A673 (cell line): ENCODE data around the gene M1AP. TPM values are rescaled to one million over a fixed set of nuclear protein-coding genes. Genes with fewer than 3 reads are reported as not detected.
"Not testable (repeated sequence)": the region's sequence is repeated elsewhere in the genome, so short reads cannot be mapped to it uniquely, and the experiment has no call there.

Experiments used
- BruUV-seq: library from RNA; stranded (reverse); fragments of 400-500 nt; replicated peaks from 2 replicates; lab custom pipeline; 2021; lab: Mats Ljungman, UMichigan
- CTCF ChIA-PET: fragments of 300-600 bp; sonication (Branson Sonifier 250); formaldehyde crosslinking; loops from one replicate; lab custom pipeline; 2022; ENCODE audit warnings: antibody characterized with exemption; lab: Charles Lee
- POLR2A ChIA-PET: fragments of 300-600 bp; sonication (Branson Sonifier 250); formaldehyde crosslinking; loops from one replicate; lab custom pipeline; 2022; ENCODE audit warnings: antibody characterized with exemption; ENCODE audit not compliant: low non-redundant PET; lab: Charles Lee
- DNase-seq: peaks from one replicate; pipeline ENCODE4 v3.0.0-alpha.2; 2015; ENCODE audit warnings: low spot score
- H3K27ac ChIP-seq: fragments of 200-600 bp; sonication (generic); 2 replicates; pipeline ENCODE4 v1.5.1; 2016; ENCODE audit warnings: mixed run types, low read depth, mild to moderate bottlenecking, mixed read lengths, antibody characterized with exemption, low read length; ENCODE audit not compliant: poor library complexity, severe bottlenecking
- H3K27me3 ChIP-seq: fragments of 200-600 bp; sonication (generic); replicated peaks from 2 replicates; pipeline ENCODE4 v1.6.1; 2017; ENCODE audit warnings: mixed run types, low read depth, mild to moderate bottlenecking, mixed read lengths, antibody characterized with exemption, low read length; ENCODE audit not compliant: insufficient read depth, poor library complexity
- H3K36me3 ChIP-seq: fragments of 200-600 bp; sonication (generic); 2 replicates; pipeline ENCODE4 v1.6.1; 2016; ENCODE audit warnings: mixed run types, mild to moderate bottlenecking, mixed read lengths, antibody characterized with exemption, low read length; ENCODE audit not compliant: insufficient read depth, poor library complexity, severe bottlenecking
- H3K4me1 ChIP-seq: fragments of 200-600 bp; sonication (generic); 2 replicates; pipeline ENCODE4 v1.6.1; 2017; ENCODE audit warnings: mixed run types, mild to moderate bottlenecking, mixed read lengths, antibody characterized with exemption, low read length; ENCODE audit not compliant: insufficient read depth, poor library complexity, severe bottlenecking
- H3K4me3 ChIP-seq: fragments of 200-600 bp; sonication (generic); 2 replicates; pipeline ENCODE4 v1.5.1; 2016; ENCODE audit warnings: low read depth, mixed run types, mild to moderate bottlenecking, mixed read lengths, low read length; ENCODE audit not compliant: poor library complexity, severe bottlenecking
- H3K9me3 ChIP-seq: fragments of 200-600 bp; sonication (generic); 2 replicates; pipeline ENCODE4 v1.6.1; 2016; ENCODE audit warnings: mixed run types, low read depth, mild to moderate bottlenecking, mixed read lengths, antibody characterized with exemption, low read length; ENCODE audit not compliant: poor library complexity, severe bottlenecking
- EZH2 ChIP-seq: fragments of 200-600 bp; sonication (generic); IDR thresholded peaks from 2 replicates; pipeline ENCODE4 v1.6.1; 2017; ENCODE audit warnings: borderline replicate concordance, low read depth, mild to moderate bottlenecking, mixed read lengths, antibody characterized with exemption, low read length; ENCODE audit not compliant: poor library complexity, severe bottlenecking
- intact Hi-C: fragments of 100-400 bp; cut with micrococcal nuclease; formaldehyde crosslinking; loops from one replicate; pipeline ENCODE4 v1.10.0; 2022; ENCODE audit not compliant: unreplicated experiment
- total RNA-seq: library from RNA; stranded (reverse); gene quantifications from 2 replicates; pipeline ENCODE4 v1.2.3, GENCODE V29; 2021
- TF ChIP-seq, protein P1 (sequence below): fragments of 300-800, 200-600 bp; sonication (generic); conservative IDR thresholded peaks from 2 replicates; pipeline ENCODE4 v1.5.1; 2017; ENCODE audit warnings: low read depth, mild to moderate bottlenecking, antibody characterized with exemption, low read length, moderate library complexity, mixed read lengths

Gene M1AP
- total RNA-seq, 1 experiment from 2014 or later: not detected

DNA sequence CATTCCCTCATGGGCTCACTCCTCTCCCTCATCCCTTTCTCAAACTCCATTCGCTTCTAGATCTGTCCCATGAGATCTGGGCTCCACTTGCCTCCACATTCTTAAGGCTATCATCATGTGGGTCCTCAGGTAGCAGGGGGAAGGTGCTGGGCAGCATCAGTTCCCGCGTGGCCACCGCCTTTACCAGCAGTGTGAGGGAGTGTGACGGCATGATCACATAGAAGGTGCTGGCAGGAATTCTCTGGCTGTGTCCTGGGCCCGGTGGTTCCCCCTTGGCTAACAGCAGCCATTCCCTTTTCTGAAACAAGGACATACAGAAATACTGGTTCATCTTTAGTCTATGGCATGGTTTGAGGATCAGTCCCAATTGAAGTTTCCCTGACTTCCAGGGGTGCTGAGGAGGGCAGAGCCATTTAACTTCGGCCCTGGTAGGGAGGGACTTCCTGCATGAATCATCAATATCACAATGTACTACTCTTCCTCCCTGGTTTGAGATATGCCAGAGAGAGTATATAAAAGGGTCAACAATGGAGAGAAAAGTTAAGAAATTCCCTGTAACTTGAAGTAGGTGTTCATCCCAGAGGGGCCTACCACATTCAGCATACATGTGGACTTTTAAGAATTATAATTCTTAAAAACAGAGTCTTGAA lies 85.9 kb downstream of the M1AP start:
- H3K36me3 ChIP-seq: no peaks in the 10 kb centered on the region
- no peak overlapping the region for H3K27ac ChIP-seq
- intact Hi-C loops: no loop called here
- TF ChIP-seq, protein P1, sequence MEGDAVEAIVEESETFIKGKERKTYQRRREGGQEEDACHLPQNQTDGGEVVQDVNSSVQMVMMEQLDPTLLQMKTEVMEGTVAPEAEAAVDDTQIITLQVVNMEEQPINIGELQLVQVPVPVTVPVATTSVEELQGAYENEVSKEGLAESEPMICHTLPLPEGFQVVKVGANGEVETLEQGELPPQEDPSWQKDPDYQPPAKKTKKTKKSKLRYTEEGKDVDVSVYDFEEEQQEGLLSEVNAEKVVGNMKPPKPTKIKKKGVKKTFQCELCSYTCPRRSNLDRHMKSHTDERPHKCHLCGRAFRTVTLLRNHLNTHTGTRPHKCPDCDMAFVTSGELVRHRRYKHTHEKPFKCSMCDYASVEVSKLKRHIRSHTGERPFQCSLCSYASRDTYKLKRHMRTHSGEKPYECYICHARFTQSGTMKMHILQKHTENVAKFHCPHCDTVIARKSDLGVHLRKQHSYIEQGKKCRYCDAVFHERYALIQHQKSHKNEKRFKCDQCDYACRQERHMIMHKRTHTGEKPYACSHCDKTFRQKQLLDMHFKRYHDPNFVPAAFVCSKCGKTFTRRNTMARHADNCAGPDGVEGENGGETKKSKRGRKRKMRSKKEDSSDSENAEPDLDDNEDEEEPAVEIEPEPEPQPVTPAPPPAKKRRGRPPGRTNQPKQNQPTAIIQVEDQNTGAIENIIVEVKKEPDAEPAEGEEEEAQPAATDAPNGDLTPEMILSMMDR: no peak
- no peak for TF ChIP-seq EZH2
- DNase-seq: no peak
- no peaks in the 10 kb centered on the region for H3K4me1 ChIP-seq
- BruUV-seq: no TSS peak
- no peaks in the 10 kb centered on the region for H3K9me3 ChIP-seq
- ChIA-PET CTCF (no interaction called here), POLR2A (no interaction called here)
- H3K27me3 ChIP-seq: no peaks in the 10 kb centered on the region
- no peak overlapping the region for H3K4me3 ChIP-seq

DNA sequence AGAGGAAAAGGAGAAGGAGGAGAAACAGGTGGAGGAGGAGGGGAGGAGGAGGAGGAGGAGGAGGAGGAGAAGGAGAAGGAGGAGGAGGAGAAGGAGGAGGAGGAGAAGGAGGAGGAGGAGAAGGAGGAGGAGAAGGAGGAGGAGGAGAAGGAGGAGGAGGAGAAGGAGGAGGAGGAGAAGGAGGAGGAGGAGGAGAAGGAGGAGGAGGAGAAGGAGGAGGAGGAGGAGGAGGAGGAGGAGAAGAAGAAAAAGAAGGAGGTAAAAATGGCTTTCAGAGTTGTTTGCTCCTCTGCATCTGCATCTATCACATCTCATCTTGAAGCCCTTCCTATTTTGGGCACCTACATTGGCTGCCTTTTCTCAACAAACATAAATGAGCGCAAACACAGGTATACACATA lies 87.1 kb downstream of the M1AP start:
- DNase-seq, BruUV-seq, H3K4me1 ChIP-seq, H3K27me3 ChIP-seq, H3K4me3 ChIP-seq, intact Hi-C loops, CTCF ChIA-PET, H3K9me3 ChIP-seq, H3K36me3 ChIP-seq, H3K27ac ChIP-seq: not testable (repeated sequence)
- POLR2A ChIA-PET: interaction anchor here (0.6 kb wide), 1 partner anchor 462 kb away, joined by 8 read pairs; no protein-coding TSS in a partner anchor

DNA sequence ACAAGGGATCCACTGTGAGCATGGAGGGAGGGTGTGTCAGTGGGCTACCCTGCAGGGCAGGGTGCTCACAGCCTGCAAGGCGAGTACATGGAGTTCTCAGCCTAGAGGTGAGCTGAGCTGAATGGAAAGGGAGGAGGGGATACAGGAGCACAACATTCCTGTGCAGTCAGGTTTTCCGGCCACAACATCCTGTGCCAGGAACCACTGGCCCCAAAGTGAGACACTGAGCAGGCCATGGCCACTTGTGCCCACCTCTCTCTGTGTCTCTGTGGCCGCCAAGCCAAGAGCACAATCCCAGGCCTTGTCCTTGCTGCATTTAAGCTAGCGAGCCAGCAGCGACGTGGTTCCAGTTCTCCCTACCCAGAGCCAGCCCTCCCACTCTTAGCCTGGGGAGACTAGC lies 87.5 kb downstream of the M1AP start:
- DNase-seq: no peak
- H3K9me3 ChIP-seq: no peaks in the 10 kb centered on the region
- peaks cover 7% of the 10 kb centered on the region for H3K36me3 ChIP-seq
- BruUV-seq: no TSS peak
- H3K4me3 ChIP-seq: no peak overlapping the region
- CTCF ChIA-PET: no interaction called here
- H3K4me1 ChIP-seq: no peaks in the 10 kb centered on the region
- intact Hi-C loops: no loop called here
- no peaks in the 10 kb centered on the region for H3K27me3 ChIP-seq
- TF ChIP-seq EZH2: no peak
- TF ChIP-seq, protein P1: no peak
- POLR2A ChIA-PET: interaction anchor here (0.6 kb wide), 1 partner anchor 462 kb away, joined by 8 read pairs; no protein-coding TSS in a partner anchor
- H3K27ac ChIP-seq: no peak overlapping the region

DNA sequence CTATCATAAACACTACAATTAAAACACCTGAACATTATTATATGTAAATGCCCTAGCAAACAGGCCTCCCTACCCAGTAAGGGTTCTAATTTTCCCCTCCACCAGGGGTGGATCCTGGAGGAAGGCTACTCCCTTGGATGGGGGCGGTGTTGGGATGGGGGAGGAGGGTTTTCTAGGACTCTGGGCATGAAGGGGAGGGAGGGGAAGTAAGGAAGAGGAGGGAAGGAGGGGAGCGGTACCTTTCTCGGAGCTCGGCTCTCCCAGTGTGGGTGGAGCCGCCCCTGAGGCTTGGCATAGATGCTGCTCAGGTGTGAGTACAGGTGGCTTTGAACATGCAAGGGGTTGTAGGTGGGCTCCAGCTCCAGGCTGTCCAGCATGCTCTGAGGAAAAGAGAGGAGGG lies 88.2 kb downstream of the M1AP start:
- BruUV-seq: no TSS peak
- TF ChIP-seq, protein P1: no peak
- TF ChIP-seq EZH2: no peak
- POLR2A ChIA-PET: no interaction called here
- intact Hi-C loops: no loop called here
- H3K4me1 ChIP-seq: no peaks in the 10 kb centered on the region
- no peak for DNase-seq
- no peak overlapping the region for H3K27ac ChIP-seq
- H3K4me3 ChIP-seq: no peak overlapping the region
- CTCF ChIA-PET: no interaction called here
- no peaks in the 10 kb centered on the region for H3K27me3 ChIP-seq
- H3K36me3 ChIP-seq: peaks cover 7% of the 10 kb centered on the region
- no peaks in the 10 kb centered on the region for H3K9me3 ChIP-seq
